HG03575 (cell line): ENCODE data around the gene ZNF764.

Experiments
- ATAC-seq: cut with Tn5 transposase; IDR thresholded peaks from one replicate; pipeline ENCODE4 v1.9.1; 2021; ENCODE audit not compliant: unreplicated experiment, insufficient number of reproducible peaks, low FRiP score; ENCODE audit errors: extremely low read depth

ZNF764 gene

GRCh38 chr16:30571445-30572322 lies 13.5 kb upstream of the ZNF764 start, which contains the start of gene ZNF688:
TSS of gene ZNF688 (minus strand) at chr16:30571714. CDS start at chr16:30571629, 85 bp downstream.
- no peak for ATAC-seq

- no peak for ATAC-seq
Measured at GRCh38 chr16:30570636-30571444, 12.7 kb upstream of the ZNF764 start.

GRCh38 chr16:30569746-30570635 lies 11.8 kb upstream of the ZNF764 start:
- ATAC-seq: no peak

GRCh38 chr16:30569281-30569680 lies 11.1 kb upstream of the ZNF764 start:
- ATAC-seq: no peak

- ATAC-seq: no peak
Measured at GRCh38 chr16:30567991-30568638, 9.9 kb upstream of the ZNF764 start.

- ATAC-seq: no peak
Measured at GRCh38 chr16:30567160-30567990, 9.2 kb upstream of the ZNF764 start.

GRCh38 chr16:30566531-30566930 lies 8.4 kb upstream of the ZNF764 start:
- no peak for ATAC-seq

- no peak for ATAC-seq
Measured at GRCh38 chr16:30565984-30566383, 7.8 kb upstream of the ZNF764 start.

- no peak for ATAC-seq
Measured at GRCh38 chr16:30565526-30565925, 7.4 kb upstream of the ZNF764 start.

- no peak for ATAC-seq
Measured at GRCh38 chr16:30562021-30562420, 3.8 kb upstream of the ZNF764 start.

- ATAC-seq: no peak
Measured at GRCh38 chr16:30561089-30561816, 3.1 kb upstream of the ZNF764 start.

- no peak for ATAC-seq
Measured at GRCh38 chr16:30559690-30560089, 1.5 kb upstream of the ZNF764 start.

- ATAC-seq: no peak
Measured at GRCh38 chr16:30558789-30559377, 709 bp upstream of the ZNF764 start.

- ATAC-seq: no peak
Measured at GRCh38 chr16:30557707-30557956, 542 bp downstream of the ZNF764 start.

GRCh38 chr16:30556125-30556473 lies 2.1 kb downstream of the ZNF764 start:
- ATAC-seq: no peak

GRCh38 chr16:30555315-30556124 lies 2.7 kb downstream of the ZNF764 start:
- ATAC-seq: no peak
